OCI-LY1 (cell line): ENCODE measurements around the gene PI4KA.

Source experiments
- CTCF ChIP-seq: fragments of 200-600 bp; sonication (generic), shearing (Covaris generic); IDR thresholded peaks from 2 replicates; pipeline ENCODE4 v1.5.1; 2017; ENCODE audit warnings: mild to moderate bottlenecking, antibody characterized with exemption, low read length, moderate library complexity, mixed read lengths
- EZH2 ChIP-seq: fragments of 200-600 bp; sonication (generic), shearing (Covaris generic); IDR thresholded peaks from 2 replicates; pipeline ENCODE4 v1.8.0; 2017; ENCODE audit warnings: borderline replicate concordance, mixed run types, mild to moderate bottlenecking, antibody characterized with exemption, low read length, moderate library complexity, mixed read lengths

DNA sequence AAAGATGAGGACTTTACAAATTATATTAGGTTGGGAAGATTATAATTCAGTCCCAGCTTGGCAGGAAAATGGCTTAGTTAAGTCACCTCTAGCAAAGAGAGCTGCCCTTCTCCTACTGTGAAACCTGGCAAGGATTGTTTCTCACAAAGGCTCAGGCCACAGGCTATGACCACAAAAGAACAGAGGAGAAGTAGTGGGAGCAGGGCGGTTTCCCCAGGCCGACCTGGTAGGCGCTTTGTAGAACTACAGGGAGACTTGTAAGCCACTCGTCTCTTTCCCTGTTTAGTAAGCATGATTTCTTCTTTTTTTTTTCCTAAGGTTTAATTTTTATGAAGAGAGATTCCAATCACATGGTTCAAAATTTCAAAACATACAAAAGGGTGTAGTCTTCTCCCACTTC lies 4.8 kb upstream of the PI4KA start:
- TF ChIP-seq CTCF, result no peak
- no peak for TF ChIP-seq EZH2
